ENCODE results near the gene RNF167.
A peak's percentile ranks its signal among the peaks of the same experiment; 100 is the strongest.

- TF ChIP-seq POLR2AphosphoS5 (IDR thresholded peaks at IDR 0.05; ENCODE audit: low read depth, low read length) (no peak), ZNF143 (CRISPR knock-in tag; IDR thresholded peaks at IDR 0.05) (no peak), ZMAT3 (CRISPR knock-in tag; conservative IDR thresholded peaks at IDR 0.05) (no peak), CEBPB (IDR thresholded peaks at IDR 0.05; ENCODE audit: borderline replicate concordance, low read depth, low read length) (peak; percentile 93), MTA3 (CRISPR knock-in tag; IDR thresholded peaks at IDR 0.05) (no peak), ZNF24 (IDR thresholded peaks at IDR 0.05) (no peak), POLR2A (IDR thresholded peaks at IDR 0.05; ENCODE audit: insufficient read depth in 1 of 2, low read depth in 2 of 2, low read length in 2 of 2) (peak in 1 of 2 experiments; percentile 14; a peak in 1 of 4 replicates), HMG20B (CRISPR knock-in tag; conservative IDR thresholded peaks at IDR 0.05) (no peak), KLF15 (CRISPR knock-in tag; IDR thresholded peaks at IDR 0.05; ENCODE audit: borderline replicate concordance) (no peak), RXRA (CRISPR knock-in tag; IDR thresholded peaks at IDR 0.05) (no peak), ZNF629 (CRISPR knock-in tag; conservative IDR thresholded peaks at IDR 0.05) (no peak), PRDM15 (CRISPR knock-in tag; IDR thresholded peaks at IDR 0.05) (no peak)
- TF ChIP-seq, protein P1, sequence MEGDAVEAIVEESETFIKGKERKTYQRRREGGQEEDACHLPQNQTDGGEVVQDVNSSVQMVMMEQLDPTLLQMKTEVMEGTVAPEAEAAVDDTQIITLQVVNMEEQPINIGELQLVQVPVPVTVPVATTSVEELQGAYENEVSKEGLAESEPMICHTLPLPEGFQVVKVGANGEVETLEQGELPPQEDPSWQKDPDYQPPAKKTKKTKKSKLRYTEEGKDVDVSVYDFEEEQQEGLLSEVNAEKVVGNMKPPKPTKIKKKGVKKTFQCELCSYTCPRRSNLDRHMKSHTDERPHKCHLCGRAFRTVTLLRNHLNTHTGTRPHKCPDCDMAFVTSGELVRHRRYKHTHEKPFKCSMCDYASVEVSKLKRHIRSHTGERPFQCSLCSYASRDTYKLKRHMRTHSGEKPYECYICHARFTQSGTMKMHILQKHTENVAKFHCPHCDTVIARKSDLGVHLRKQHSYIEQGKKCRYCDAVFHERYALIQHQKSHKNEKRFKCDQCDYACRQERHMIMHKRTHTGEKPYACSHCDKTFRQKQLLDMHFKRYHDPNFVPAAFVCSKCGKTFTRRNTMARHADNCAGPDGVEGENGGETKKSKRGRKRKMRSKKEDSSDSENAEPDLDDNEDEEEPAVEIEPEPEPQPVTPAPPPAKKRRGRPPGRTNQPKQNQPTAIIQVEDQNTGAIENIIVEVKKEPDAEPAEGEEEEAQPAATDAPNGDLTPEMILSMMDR (CRISPR knock-in tag; IDR thresholded peaks at IDR 0.05) = no peak
These were observed 19.6 kb upstream of the RNF167 start for GRCh38 chr17:4920351-4921048.

Data from HepG2 (cell line).